NCI-H2196 (cell line): ENCODE data around the gene NKAIN4.

Experiments
- DNase-seq: peaks from one replicate; lab custom pipeline; 2025; ENCODE audit not compliant: unreplicated experiment; lab: John Stamatoyannopoulos, UW

Gene NKAIN4

GRCh38 chr20:63220696-63221399, 33.4 kb downstream of the NKAIN4 start:
- DNase-seq = no peak

GRCh38 chr20:63219866-63220521, 34.3 kb downstream of the NKAIN4 start:
- no peak for DNase-seq

DNA sequence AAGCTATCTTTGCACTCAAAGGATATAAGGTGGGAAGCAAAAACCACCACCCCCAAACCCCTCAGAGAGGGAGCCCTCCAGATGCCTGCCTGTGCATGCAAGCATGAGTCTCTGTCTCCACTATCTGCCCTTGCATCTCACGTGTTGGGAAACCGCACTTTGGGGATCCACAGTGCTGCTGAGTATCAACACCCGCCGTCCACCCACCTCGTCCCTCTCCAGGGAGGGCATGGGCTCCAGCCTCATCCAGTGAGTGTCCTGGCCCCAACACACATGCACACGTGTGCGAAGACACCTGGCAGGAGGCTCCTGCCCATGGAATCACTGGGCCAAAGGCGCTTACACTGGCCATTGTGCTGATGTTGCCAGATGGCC, 34.8 kb downstream of the NKAIN4 start:
- no peak for DNase-seq

- no peak for DNase-seq
These were observed 35.4 kb downstream of the NKAIN4 start for GRCh38 chr20:63218701-63219446.

- DNase-seq = no peak
These were observed 36.6 kb downstream of the NKAIN4 start for GRCh38 chr20:63217706-63218105.

GRCh38 chr20:63216849-63217471, 37.3 kb downstream of the NKAIN4 start:
- peak; percentile 30 for DNase-seq

DNA sequence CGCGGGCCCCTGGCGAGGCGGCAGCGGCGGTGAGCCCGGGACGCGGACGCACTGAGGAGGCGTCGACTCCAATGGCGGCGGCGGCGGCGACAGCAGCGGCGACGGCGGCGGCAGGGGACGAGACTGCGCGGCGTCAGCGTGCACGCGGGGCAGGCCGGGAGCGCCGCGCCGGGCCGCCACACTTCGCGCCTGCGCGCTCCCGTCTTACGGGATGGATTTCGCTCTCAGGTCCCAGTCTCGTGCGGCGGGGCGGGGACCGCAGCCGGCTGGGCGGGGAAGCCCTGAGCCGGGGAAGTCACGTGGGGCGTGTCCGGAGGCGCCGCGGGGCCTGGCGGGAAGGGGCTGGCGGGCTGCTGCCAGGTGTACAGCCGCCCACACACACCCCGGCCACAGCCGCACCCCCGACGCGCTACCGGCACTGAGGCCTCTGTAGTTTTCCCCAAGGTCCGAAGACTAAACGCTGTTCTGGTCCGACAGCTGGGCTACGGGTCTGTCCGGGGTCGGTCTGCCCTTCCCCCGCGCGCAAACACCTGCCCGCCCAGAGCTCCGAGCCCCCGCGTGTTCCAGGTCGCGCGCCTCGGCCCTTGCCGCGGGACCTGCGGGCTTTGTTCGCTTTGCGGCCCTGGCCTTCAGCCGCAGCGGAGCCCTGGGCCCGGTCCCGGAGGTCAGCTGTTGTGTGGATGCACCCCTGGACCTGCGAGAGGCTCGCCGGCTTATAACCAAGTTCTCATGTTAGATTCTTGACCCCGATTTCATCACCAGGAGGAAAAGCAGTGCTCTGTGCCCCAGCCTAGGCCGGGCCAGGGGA, 38.0 kb downstream of the NKAIN4 start, which contains the start of gene YTHDF1:
Gene YTHDF1 (minus strand): TSS at position 91 of the 808 bp plus-strand sequence. CDS start 239 bp downstream, outside the sequence.
- DNase-seq = peak; percentile 98

DNA sequence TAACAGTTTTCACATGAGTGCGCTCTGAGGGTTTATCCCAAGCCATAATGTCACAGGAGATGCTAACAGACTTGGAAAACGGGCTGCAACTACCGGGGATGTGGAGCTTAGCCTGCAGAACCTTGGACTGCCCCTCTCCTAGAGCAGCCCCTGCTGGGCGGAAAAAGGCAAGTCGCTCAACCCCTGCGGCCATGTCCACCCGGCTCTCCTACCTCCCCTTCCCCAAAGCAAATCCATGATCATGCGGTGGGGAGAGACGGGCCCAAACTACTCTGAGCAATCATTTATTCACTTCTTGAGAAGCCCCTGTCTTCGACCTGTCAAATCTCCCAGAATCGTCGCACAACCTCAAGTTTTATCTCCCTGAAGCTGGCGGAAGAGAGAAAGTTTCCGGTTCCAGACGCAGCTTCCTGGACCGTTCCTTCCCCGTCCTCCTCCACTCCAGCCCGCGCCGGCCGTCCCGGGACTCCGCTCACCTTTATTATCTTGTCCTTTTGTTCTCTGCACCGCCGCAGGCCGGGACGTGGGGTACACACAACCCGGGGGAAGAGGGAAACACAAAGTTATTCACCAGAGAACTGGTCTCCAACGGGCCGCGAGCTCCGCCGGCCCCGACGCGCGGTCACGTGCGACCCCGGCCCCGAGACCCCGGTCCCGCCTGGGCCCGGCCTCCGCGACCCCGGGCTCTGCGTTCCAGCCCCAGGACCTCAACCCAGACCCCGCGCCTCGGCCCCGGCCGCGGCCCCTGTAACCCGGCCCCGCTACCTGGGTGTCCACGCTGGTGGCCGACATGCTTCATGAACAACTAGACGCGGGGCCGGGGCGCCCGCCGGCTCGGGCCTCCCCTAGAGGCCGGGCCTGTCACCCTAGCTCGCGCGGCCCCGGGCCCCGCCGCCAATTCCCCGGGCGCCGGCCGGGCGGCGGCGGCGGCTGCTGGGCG, 38.9 kb downstream of the NKAIN4 start:
- peak; percentile 59 for DNase-seq

- DNase-seq = no peak
These were observed 39.7 kb downstream of the NKAIN4 start for GRCh38 chr20:63214514-63214913.

- no peak for DNase-seq
These were observed 41.5 kb downstream of the NKAIN4 start for GRCh38 chr20:63212792-63213191.

DNA sequence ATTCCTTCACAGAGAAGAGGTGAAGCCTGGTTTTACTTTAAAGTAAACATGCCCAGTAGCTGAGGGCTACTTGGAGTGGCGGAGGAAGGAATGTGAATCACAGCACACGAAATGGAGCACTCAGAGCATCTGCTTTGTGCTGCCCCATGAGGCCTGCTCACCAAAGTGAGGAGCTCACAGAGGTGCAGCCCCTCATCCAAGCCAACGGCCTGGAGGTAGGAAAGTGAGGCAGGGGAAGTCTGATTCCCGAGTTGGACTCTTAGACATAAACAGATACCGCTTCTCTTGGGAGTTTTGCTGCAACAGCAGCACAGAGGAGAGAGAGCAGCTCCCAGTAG, 41.9 kb downstream of the NKAIN4 start:
- no peak for DNase-seq

DNA sequence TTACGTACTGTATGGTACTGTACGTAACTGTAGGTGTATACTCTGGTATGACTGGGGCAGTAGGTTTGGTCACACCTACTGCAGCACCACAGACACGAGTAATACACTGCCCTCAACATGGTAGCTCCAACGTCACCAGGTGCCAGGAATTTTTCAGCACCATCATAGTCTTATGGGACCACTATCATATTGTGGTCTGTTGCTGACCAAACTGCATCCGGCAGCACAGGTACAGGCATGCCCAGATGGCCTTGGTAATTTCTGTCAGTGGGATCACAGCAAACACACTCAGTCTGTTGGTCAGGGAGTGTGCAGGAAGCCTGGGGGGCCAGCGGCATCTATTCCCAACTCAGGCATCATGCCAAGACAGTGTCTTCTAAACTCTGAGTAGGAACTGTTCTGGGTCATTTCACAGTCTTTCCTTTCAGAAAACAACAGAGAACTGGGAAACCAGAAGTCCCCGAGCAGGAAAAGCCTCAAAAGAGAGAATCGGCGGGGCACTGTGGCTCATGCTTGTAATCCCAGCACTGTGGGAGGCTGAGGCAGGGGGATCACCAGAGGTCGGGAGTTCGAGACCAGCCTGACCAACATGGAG, 44.2 kb downstream of the NKAIN4 start:
- DNase-seq = no peak

- DNase-seq = no peak
These were observed 45.8 kb downstream of the NKAIN4 start for GRCh38 chr20:63208346-63208909.

DNA sequence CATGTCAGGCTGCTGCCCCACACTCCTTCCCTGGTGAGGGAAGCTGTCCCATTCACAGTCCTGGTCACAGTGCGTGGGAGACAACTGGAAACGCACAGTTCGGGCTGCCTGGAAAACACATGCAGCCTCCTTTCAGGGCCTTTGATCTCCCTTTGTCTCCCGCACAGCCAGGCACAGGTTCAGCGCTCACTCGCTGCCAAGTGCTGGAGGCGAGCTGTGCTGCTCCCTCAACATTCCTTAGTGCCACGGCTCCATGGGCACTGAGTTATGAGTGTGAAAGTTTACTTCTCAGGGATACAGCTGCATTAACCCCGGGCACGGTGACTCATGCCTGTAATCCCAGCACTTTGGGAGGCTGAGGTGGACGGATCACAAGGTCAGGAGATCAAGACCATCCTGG, 47.4 kb downstream of the NKAIN4 start:
- no peak for DNase-seq

GRCh38 chr20:63205896-63206295, 48.4 kb downstream of the NKAIN4 start:
- no peak for DNase-seq

GRCh38 chr20:63204362-63204761, 49.9 kb downstream of the NKAIN4 start:
- DNase-seq = no peak

DNA sequence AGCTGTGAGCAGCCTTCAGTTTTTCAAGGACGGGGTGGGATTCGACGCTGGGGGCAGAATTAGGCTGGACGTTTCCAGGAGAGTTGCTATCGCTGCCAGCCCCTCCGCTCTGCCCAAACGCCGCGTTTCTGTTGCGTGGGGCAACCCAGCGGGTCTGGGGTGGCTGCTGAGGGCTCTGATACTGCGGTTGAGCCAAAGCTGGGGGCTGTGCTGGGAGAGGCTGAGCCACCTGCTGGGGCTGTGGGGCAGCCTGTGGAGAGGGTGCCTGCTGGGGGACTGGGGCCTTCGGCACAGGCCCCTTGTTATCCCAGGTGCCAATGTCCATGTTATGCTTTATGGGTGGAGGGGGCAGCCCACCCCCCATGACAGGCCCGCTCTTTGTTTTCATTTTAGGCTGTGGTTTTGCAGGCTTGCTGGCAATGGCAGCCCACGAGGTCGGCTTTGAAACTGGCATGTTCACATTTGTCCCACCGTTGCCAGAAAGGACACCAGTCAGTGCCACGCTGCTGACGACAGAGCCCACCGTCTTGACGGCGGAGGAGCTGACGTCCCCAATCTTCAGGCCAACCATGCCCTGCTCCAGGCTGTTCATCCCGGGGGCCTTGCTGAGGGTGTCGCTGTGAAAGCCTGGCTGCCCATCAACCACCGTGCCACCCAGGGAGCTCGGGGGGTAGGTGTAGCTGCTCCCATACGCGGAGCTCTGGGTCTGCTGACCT, 51.3 kb downstream of the NKAIN4 start:
- no peak for DNase-seq

DNA sequence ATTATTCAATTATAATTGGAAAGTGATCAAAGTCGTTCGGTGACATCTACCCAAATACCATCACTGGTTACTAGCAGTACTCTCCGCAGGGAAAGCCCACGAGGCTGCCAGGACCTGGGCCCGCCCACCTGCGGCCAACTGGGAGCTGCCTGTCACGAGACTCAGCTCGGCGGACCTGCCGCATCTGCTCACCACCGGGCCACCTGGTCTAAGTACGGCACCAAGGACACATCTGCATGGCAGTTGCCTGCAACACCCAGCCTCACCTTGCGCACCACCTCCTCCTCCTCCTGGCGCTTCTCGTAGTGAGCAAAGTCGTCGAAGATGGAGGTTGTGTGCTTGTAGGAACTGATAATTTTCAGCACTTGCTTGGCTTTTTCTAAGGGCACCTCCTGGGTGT, 52.2 kb downstream of the NKAIN4 start:
- DNase-seq = no peak
